ENCODE measurements around the gene EDEM2. TPM values are rescaled to one million over a fixed set of nuclear protein-coding genes. Genes with fewer than 3 reads are reported as not detected.

EDEM2 gene
- total and polyA plus RNA-seq, 2 of the 13 experiments (the other 11 are each of a cell fraction or from before 2014, with no cell fraction given): 33.1 to 46.9 TPM

GRCh38 chr20:35093267-35093884 is 53.8 kb downstream of the EDEM2 start (continued):
- no peak for TF ChIP-seq ZNF407 (CRISPR knock-in tag; IDR thresholded peaks at IDR 0.05; ENCODE audit: not compliant biosample characterization)
- TF ChIP-seq ZNF781 (CRISPR knock-in tag; IDR thresholded peaks at IDR 0.05; ENCODE audit: borderline replicate concordance, not compliant biosample characterization): peak; percentile 19
- no peak for TF ChIP-seq ZFP91 (CRISPR knock-in tag; IDR thresholded peaks at IDR 0.05; ENCODE audit: borderline replicate concordance)
- no peak; the same call in 1 of the 2 replicates for TF ChIP-seq ARID2 (CRISPR knock-in tag; IDR thresholded peaks at IDR 0.05; ENCODE audit: borderline replicate concordance)
- TF ChIP-seq FOSL2 (CRISPR knock-in tag; IDR thresholded peaks at IDR 0.05): peak; percentile 23; the same call in 1 of the 2 replicates
- no peak for TF ChIP-seq ZNF546 (CRISPR knock-in tag; conservative IDR thresholded peaks at IDR 0.05)
- TF ChIP-seq HNF1B (CRISPR knock-in tag; IDR thresholded peaks at IDR 0.05): no peak
- TF ChIP-seq ATF7 (IDR thresholded peaks at IDR 0.05): peak; percentile 48
- no peak for TF ChIP-seq ATF7 (CRISPR knock-in tag; IDR thresholded peaks at IDR 0.05)
- TF ChIP-seq HDAC6 (IDR thresholded peaks at IDR 0.05; ENCODE audit: low read depth, low read length): no peak
- TF ChIP-seq ZBTB7A (CRISPR knock-in tag; IDR thresholded peaks at IDR 0.05): peak; percentile 51; the same call in 1 of the 2 replicates
- no peak; the same call in 1 of the 2 replicates for TF ChIP-seq ZBTB8A (CRISPR knock-in tag; IDR thresholded peaks at IDR 0.05; ENCODE audit: borderline replicate concordance, low read depth)
- TF ChIP-seq PAF1 (CRISPR knock-in tag; IDR thresholded peaks at IDR 0.05): no peak
- no peak for TF ChIP-seq PREB (CRISPR knock-in tag; IDR thresholded peaks at IDR 0.05)

Measured in HepG2 (cell line).